Amniotic stem cell (primary cell): ENCODE results near the gene KLHDC3.

ENCODE experiments used
- DNase-seq: peaks from one replicate; lab custom pipeline; 2025; lab: John Stamatoyannopoulos, UW

The KLHDC3 gene

GRCh38 chr6:43059168-43060033 is 45.4 kb downstream of the KLHDC3 start, which contains the start of the genes KLC4 and MRPL2:
TSS of gene KLC4 (plus strand) at chr6:43059631. CDS start at chr6:43061336, 1,705 bp downstream.
TSS of gene MRPL2 (minus strand) at chr6:43059434. CDS start at chr6:43059381, 53 bp downstream.
- DNase-seq, result peak; percentile 98

- no peak for DNase-seq
Observed at GRCh38 chr6:43060034-43060754, 46.1 kb downstream of the KLHDC3 start.

GRCh38 chr6:43060755-43061633 is 46.9 kb downstream of the KLHDC3 start:
- DNase-seq, result no peak

- DNase-seq, result no peak
Observed at GRCh38 chr6:43061861-43062260, 47.8 kb downstream of the KLHDC3 start.

GRCh38 chr6:43062818-43063217 is 48.8 kb downstream of the KLHDC3 start:
- no peak for DNase-seq

GRCh38 chr6:43070028-43070632 is 56.1 kb downstream of the KLHDC3 start:
- peak; percentile 54 for DNase-seq
